Stimulated activated CD8-positive, alpha-beta memory T cell treated with anti-CD3 and anti-CD28 coated beads, Interleukin-4, amount 100 ng/mL, for 4 hours (primary cell): ENCODE data around the gene KCNS1.
A peak's percentile ranks its signal among the peaks of the same experiment; 100 is the strongest.

Experiments used
- DNase-seq, 2 donors: peaks; one replicate each; pipeline ENCODE4 v3.0.0-alpha.2; 2020; ENCODE audit warnings: low read depth in 2 of 2, low spot score in 1 of 2

KCNS1 gene

DNA sequence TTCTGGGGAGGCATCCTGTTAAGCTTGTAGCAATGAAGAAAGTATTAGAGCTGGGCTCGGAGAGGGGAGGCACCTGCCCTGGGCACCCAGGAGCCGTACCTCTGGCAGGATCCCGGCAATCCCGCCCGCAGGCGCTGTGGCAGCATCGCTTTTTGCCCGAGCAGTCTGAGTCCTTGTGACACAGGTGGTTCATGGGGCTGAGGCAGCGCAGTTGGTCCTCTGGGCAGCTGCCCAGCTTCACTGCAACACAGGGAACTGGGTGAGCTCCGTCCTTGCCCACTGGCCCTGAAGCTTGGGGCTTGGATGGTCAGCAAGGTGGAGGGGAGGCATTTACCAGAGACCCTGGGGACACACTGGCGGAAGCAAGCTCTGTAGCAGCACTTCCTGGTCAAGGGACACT, 9.4 kb upstream of the KCNS1 start:
- no peak for DNase-seq

GRCh38 chr20:45109634-45110033, 8.7 kb upstream of the KCNS1 start:
- DNase-seq: no peak

GRCh38 chr20:45105317-45105716, 4.4 kb upstream of the KCNS1 start:
- DNase-seq: no peak

DNA sequence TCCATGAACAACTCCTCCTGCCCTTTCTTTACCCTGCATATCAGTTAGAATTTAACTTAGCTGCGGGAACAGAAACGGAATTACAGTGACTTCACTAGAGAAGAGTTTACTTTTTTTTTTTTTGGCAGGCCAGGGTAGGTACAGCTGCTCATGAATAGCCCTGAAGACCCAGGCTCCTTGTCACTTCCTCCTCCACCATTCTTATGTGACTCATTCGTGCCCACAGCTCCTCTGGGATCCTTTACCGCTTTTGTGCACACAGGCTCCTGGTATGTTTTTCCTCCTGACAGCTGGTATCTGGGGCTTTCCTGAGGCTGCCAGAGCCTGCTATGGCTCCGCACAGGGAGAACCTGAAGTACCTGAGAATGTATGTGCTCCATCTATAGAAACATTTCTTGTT, 3.9 kb upstream of the KCNS1 start:
- no peak for DNase-seq

GRCh38 chr20:45103072-45103471, 2.1 kb upstream of the KCNS1 start:
- no peak for DNase-seq

- DNase-seq: no peak
These were observed 465 bp upstream of the KCNS1 start for GRCh38 chr20:45101333-45101850.

DNA sequence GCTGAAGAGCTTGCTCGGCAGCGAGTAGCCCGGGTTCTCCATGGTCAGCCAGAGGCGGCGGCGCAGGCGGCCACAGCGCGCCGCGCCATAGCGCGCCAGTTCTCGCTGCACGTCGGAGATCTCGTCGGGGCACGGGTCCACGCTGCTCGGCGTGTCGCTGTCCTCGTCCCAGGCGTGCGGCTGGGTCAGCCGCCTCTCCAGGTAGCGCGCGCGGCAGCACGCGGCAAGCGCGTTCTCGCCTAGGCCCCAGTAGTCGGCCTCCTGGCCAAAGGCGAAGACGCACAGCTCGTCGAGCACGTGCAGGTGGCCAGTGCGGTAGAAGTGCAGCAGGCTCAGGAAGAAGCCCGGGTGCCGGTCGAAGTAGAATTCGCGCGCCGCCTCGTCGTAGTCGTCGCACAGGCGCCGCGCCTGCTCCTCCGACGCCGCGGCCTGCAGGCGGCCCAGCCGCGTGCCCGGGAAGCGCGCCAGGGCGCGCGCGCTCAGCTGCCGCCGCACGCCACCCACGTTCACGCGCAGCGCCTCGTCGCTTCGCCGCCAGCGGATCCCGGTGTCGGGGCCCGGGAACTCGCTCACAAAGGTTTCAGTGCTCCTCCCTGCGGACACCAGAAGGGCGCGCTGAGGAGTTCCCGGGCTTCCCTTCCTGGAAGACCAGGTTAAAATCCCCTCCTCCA, 2.7 kb downstream of the KCNS1 start:
- no peak for DNase-seq

GRCh38 chr20:45097485-45098102, 3.3 kb downstream of the KCNS1 start:
- no peak for DNase-seq

GRCh38 chr20:45096781-45097180, 4.1 kb downstream of the KCNS1 start:
- no peak for DNase-seq

- DNase-seq: peak in 1 of 2 donors; percentile 13
These were observed 5.1 kb downstream of the KCNS1 start for GRCh38 chr20:45095805-45096238.

DNA sequence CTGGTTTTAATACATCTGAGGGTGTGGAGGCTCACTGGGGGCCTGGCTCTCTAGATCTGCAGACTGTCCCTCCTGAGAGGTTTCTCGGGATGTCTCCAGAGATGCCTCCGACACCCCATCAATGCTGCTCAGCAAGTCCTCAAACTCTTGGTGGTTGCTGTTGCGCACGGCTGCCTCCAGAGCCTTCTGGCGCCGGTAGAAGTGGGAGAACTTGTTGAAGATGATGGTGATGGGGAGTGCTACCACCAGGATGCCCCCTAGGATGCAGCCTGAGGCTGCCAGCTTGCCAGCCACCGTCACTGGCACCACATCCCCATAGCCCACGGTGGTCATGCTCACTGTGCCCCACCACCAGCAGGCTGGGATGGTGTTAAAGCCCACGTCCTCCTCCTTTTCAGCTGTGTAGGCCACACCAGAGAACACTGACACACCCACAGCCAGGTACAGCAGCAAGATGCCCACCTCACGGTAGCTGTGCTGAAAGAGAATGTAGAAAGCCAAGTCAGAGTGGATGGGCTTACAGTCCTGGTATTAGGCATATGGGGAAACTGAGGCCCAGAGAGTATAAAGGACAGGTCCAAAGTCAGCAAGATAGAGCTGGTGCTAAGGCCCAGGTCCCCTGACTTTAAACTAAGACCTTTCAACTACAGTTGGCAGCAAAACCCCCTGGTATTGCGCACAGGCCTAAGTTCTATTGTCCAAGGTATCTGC, 5.9 kb downstream of the KCNS1 start:
- no peak for DNase-seq

DNA sequence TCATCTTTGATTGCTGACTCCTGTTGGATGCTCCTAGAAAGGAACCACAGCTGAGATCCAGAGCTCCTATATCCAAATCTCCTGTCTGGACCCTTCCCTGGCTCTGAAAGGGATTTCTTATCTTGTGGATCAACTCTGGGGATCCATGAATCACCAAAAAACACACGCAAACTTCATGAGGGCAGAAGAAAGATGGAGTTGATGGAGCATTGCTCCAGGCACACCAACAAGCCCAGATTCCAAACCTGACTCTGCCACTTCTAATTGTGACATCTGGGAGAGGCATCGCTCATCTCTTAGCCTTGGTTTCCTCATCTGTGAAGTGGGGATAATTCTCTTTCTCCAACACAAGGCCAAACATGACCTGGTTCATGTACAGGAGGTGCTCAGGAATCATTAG, 6.7 kb downstream of the KCNS1 start:
- no peak for DNase-seq

GRCh38 chr20:45092898-45093297, 8.0 kb downstream of the KCNS1 start:
- DNase-seq: no peak

DNA sequence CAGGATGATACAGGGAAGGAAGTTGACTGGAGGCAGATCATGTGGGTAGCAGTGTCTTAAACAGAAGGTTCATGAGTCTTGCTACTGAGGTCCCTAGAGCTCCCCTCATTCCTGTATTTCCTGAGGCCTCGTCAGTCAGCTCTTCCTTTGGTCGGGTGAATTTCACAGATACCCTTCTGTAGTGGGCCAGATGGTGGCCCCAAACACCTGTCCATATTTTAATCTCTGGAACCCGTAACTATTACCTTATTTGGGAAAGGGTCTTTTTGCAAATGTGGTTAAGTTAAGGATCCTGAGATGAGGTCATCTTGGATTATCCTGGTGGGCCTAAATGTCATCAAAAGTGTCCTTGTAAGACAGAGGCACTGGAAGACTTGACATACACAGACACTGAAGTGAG, 9.6 kb downstream of the KCNS1 start:
- DNase-seq: no peak

GRCh38 chr20:45090481-45090880, 10.4 kb downstream of the KCNS1 start:
- no peak for DNase-seq

GRCh38 chr20:45088247-45088646, 12.7 kb downstream of the KCNS1 start:
- no peak for DNase-seq

GRCh38 chr20:45087814-45088213, 13.1 kb downstream of the KCNS1 start:
- no peak for DNase-seq

DNA sequence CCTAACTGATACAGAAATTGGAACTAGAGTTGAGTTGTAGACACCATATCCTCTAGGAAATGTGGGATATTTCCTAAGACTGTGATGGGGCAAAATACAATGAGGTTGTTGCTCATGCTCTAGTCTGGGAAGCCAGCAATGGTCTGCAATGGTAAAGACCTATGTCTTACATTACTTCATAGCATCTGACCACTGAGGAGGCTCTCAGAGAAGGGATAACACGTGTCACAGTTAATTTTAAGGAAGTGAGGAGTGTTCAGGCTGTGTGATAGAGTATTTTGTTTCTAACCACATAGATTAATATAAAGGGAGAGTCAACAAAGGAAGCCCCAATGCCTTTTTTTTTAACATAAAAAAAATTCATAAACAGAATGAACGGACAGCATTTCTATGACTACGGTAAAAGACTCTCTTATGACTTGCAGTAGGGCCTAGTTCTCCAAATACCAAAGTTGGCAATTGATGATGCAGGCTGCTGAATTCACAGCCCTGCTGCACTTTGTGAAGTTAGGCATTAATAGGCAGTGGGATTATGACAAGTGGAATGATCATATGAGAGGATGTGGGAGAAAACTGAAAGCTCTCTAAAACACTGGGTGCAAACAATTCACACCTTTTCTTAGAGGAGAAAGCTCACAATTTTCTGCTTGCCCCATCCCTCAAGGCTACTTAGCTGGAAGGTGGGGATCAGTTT, 13.7 kb downstream of the KCNS1 start:
- DNase-seq: no peak

DNA sequence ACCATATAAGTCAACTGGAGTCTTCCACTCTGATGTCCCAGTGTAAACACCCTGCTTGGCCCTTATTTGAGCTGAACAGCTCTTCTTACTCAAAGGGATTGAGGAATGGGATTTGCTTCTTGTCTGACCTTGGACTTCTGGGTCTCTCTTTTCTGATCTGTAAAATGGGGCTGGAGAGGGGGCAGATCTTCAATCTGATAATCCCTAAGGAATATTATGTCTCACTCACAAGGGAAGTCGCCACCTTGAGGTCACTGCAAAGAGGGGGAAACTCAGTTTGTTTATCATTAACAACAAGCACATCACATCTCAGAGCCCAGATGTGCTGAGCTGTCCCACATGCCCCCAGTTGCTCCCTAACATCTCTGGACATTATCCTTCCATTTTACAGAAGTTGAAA, 15.1 kb downstream of the KCNS1 start:
- DNase-seq: no peak

GRCh38 chr20:45085289-45085688, 15.6 kb downstream of the KCNS1 start:
- DNase-seq: no peak

DNA sequence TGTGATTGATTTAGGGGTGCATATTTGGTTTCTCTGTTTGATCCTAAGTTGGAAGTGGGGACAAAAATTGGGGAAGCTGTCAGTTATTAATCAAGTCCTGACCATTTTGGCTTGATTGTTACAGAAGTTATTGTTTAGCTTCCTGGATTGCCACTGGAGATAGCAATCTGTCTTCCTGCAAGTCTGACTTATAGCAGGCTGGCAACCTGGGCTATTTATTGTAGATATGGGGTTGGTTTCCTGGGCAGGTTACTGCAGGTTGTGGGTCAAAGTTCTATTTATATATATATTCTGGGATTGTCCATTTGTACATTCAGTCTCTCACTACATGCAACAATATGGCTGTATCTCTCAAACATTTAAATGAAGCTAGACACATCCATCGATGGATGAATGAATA, 17.8 kb downstream of the KCNS1 start:
- DNase-seq: no peak

DNA sequence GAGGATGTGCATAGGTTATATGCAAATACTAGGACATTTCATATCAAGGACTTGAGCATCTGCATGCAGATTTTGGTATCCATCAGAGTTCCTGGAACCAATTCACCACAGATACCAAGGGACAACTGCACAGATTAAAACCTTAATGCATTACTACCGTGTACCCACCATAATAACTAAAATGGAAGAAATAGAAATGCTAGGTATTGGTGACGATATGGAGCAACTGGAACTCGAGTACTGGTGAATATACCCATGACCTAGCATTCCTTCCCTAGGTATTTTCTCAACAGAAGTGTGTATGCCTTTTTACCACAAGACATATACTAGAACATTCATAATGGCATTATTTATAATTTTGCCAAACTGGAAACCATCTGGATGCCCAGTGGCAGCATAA, 18.5 kb downstream of the KCNS1 start:
- DNase-seq: no peak
